DND-41 (cell line): ENCODE data around the gene EYA4.

Experiments
- ATAC-seq: fragments of 200-7000 bp; cut with Tn5 transposase; 3 replicates; pipeline ENCODE4 v1.9.1; 2021; ENCODE audit warnings: low read depth; ENCODE audit not compliant: insufficient read depth
- DNase-seq: peaks from one replicate; pipeline ENCODE4 v3.0.0-alpha.2; 2020
- H2AFZ ChIP-seq: 2 replicates; pipeline ENCODE4 v1.6.0; 2012; ENCODE audit warnings: low read depth, low read length
- H3K27ac ChIP-seq: 2 replicates; pipeline ENCODE4 v1.5.1; 2012; ENCODE audit warnings: low read length, inconsistent platforms
- H3K27me3 ChIP-seq: fragments of 200-600 bp; sonication (generic); 2 replicates; pipeline ENCODE4 v1.6.0; 2012; ENCODE audit warnings: low read length, mild to moderate bottlenecking, inconsistent platforms; ENCODE audit not compliant: insufficient read depth, poor library complexity
- H3K36me3 ChIP-seq: 2 replicates; pipeline ENCODE4 v1.5.1; 2012; ENCODE audit warnings: low read length, inconsistent platforms; ENCODE audit not compliant: insufficient read depth
- H3K4me1 ChIP-seq: 2 replicates; pipeline ENCODE4 v1.5.1; 2012; ENCODE audit warnings: mild to moderate bottlenecking, low read length; ENCODE audit not compliant: insufficient read depth
- H3K4me2 ChIP-seq: 2 replicates; pipeline ENCODE4 v1.6.0; 2012; ENCODE audit warnings: mild to moderate bottlenecking, moderate library complexity, low read length, inconsistent platforms; ENCODE audit not compliant: insufficient read depth
- H3K4me3 ChIP-seq, 2 experiments: fragments of 200-600 bp in 1 of 2; shearing (Covaris generic) in 1 of 2; 2 replicates each; pipeline ENCODE4 v1.5.1; 2012 to 2016; ENCODE audit warnings: inconsistent platforms in 2 of 2, low read length in 2 of 2, mild to moderate bottlenecking in 2 of 2, low read depth in 1 of 2, moderate library complexity in 1 of 2
- H3K79me2 ChIP-seq: 2 replicates; pipeline ENCODE4 v1.6.0; 2012; ENCODE audit warnings: low read length, inconsistent platforms; ENCODE audit not compliant: insufficient read depth
- H3K9ac ChIP-seq: 2 replicates; pipeline ENCODE4 v1.6.0; 2012; ENCODE audit warnings: low read depth, mild to moderate bottlenecking, inconsistent platforms, low read length, moderate library complexity
- H3K9me3 ChIP-seq: 2 replicates; pipeline ENCODE4 v1.5.1; 2012; ENCODE audit warnings: low read length, moderate library complexity, mild to moderate bottlenecking, inconsistent platforms; ENCODE audit not compliant: insufficient read depth, severe bottlenecking
- H4K20me1 ChIP-seq: 2 replicates; pipeline ENCODE4 v1.6.0; 2012; ENCODE audit warnings: low read length; ENCODE audit not compliant: insufficient read depth
- CTCF ChIP-seq: IDR thresholded peaks from 2 replicates; pipeline ENCODE4 v1.5.1; 2012; ENCODE audit warnings: borderline replicate concordance, low read length, moderate library complexity, mild to moderate bottlenecking; ENCODE audit not compliant: poor library complexity, severe bottlenecking; ENCODE audit errors: extremely low read depth
- EZH2 ChIP-seq: IDR thresholded peaks from 3 replicates; pipeline ENCODE4 v1.6.1; 2012; ENCODE audit warnings: borderline replicate concordance, low read depth, mild to moderate bottlenecking, moderate library complexity, low read length, inconsistent platforms; ENCODE audit not compliant: severe bottlenecking

EYA4 gene

DNA sequence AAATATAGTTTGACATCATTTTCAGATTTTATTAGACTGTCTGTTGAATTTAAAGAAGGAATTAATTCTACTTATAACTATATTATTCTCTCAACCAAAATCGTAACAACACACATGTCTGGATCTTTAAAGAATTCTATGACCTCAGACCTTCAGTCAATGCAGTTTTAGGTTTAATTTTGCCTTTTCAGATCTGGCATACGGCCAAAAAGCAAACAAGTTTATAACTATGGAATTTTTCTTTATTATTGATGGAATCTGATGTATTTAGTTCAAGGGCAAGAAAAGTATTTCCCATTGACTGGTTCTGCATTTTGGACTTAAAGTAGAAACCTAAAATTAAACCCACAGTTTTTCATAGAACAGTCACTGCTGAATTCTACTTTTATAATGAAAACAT lies 233.4 kb downstream of the EYA4 start:
- Histone ChIP-seq H3K4me2 (no peak overlapping the region), H3K4me1 (no peaks in the 10 kb centered on the region), H3K27ac (no peak overlapping the region), H3K36me3 (no peaks in the 10 kb centered on the region), H2AFZ (no peak overlapping the region), H4K20me1 (no peaks in the 10 kb centered on the region), H3K9ac (no peak overlapping the region), H3K79me2 (no peaks in the 10 kb centered on the region), H3K4me3 (no peak overlapping the region), H3K27me3 (no peaks in the 10 kb centered on the region), H3K9me3 (no peaks in the 10 kb centered on the region)
- TF ChIP-seq EZH2 (no peak), CTCF (no peak)
- ATAC-seq (no peak), DNase-seq (no peak)

- DNase-seq: no peak
These were observed 237.5 kb downstream of the EYA4 start for GRCh38 chr6:133478673-133479072.

DNA sequence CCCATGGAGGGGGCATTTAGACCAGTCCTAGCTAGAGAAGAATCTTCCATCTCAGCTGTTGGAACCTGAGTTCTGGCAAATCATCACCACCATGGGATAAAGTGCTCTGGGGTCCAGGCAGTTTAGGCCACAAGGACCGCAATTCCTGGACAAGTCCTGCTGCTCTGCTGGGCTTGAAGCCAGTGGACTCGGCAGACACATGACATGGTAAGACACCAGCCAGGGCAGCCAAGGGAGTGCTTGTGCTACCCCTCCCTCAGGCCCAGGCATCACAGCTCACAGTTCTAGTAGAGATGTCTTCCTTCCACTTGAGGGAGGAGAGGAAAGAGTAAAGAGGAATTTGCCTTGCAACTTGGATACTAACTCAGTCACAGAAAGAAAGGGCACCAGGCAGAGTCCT lies 246.0 kb downstream of the EYA4 start:
- Histone ChIP-seq H3K27me3 (no peaks in the 10 kb centered on the region), H2AFZ (no peak overlapping the region), H3K4me1 (no peaks in the 10 kb centered on the region), H3K9me3 (no peaks in the 10 kb centered on the region), H3K4me2 (no peak overlapping the region), H3K27ac (no peak overlapping the region), H3K9ac (no peak overlapping the region), H3K79me2 (no peaks in the 10 kb centered on the region), H3K4me3 (no peak overlapping the region), H4K20me1 (no peaks in the 10 kb centered on the region), H3K36me3 (no peaks in the 10 kb centered on the region)
- TF ChIP-seq CTCF (no peak), EZH2 (no peak)
- ATAC-seq (no peak), DNase-seq (no peak)

More at GRCh38 chr6:133478673-133479072, 237.5 kb downstream of the EYA4 start:
- TF ChIP-seq CTCF (no peak), EZH2 (no peak)
- Histone ChIP-seq H3K4me2 (no peak overlapping the region), H3K9ac (no peak overlapping the region), H2AFZ (no peak overlapping the region), H3K27me3 (no peaks in the 10 kb centered on the region), H3K27ac (no peak overlapping the region), H4K20me1 (no peaks in the 10 kb centered on the region), H3K4me1 (no peaks in the 10 kb centered on the region), H3K4me3 (no peak overlapping the region), H3K79me2 (no peaks in the 10 kb centered on the region), H3K36me3 (no peaks in the 10 kb centered on the region), H3K9me3 (no peaks in the 10 kb centered on the region)
- no peak for ATAC-seq
